NCI-H1092 (cell line): ENCODE data around the gene ABCA5.

Source experiments
- DNase-seq: peaks from one replicate; lab custom pipeline; 2025; lab: John Stamatoyannopoulos, UW

ABCA5 gene, protein sequence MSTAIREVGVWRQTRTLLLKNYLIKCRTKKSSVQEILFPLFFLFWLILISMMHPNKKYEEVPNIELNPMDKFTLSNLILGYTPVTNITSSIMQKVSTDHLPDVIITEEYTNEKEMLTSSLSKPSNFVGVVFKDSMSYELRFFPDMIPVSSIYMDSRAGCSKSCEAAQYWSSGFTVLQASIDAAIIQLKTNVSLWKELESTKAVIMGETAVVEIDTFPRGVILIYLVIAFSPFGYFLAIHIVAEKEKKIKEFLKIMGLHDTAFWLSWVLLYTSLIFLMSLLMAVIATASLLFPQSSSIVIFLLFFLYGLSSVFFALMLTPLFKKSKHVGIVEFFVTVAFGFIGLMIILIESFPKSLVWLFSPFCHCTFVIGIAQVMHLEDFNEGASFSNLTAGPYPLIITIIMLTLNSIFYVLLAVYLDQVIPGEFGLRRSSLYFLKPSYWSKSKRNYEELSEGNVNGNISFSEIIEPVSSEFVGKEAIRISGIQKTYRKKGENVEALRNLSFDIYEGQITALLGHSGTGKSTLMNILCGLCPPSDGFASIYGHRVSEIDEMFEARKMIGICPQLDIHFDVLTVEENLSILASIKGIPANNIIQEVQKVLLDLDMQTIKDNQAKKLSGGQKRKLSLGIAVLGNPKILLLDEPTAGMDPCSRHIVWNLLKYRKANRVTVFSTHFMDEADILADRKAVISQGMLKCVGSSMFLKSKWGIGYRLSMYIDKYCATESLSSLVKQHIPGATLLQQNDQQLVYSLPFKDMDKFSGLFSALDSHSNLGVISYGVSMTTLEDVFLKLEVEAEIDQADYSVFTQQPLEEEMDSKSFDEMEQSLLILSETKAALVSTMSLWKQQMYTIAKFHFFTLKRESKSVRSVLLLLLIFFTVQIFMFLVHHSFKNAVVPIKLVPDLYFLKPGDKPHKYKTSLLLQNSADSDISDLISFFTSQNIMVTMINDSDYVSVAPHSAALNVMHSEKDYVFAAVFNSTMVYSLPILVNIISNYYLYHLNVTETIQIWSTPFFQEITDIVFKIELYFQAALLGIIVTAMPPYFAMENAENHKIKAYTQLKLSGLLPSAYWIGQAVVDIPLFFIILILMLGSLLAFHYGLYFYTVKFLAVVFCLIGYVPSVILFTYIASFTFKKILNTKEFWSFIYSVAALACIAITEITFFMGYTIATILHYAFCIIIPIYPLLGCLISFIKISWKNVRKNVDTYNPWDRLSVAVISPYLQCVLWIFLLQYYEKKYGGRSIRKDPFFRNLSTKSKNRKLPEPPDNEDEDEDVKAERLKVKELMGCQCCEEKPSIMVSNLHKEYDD (N-terminal part only)

DNA sequence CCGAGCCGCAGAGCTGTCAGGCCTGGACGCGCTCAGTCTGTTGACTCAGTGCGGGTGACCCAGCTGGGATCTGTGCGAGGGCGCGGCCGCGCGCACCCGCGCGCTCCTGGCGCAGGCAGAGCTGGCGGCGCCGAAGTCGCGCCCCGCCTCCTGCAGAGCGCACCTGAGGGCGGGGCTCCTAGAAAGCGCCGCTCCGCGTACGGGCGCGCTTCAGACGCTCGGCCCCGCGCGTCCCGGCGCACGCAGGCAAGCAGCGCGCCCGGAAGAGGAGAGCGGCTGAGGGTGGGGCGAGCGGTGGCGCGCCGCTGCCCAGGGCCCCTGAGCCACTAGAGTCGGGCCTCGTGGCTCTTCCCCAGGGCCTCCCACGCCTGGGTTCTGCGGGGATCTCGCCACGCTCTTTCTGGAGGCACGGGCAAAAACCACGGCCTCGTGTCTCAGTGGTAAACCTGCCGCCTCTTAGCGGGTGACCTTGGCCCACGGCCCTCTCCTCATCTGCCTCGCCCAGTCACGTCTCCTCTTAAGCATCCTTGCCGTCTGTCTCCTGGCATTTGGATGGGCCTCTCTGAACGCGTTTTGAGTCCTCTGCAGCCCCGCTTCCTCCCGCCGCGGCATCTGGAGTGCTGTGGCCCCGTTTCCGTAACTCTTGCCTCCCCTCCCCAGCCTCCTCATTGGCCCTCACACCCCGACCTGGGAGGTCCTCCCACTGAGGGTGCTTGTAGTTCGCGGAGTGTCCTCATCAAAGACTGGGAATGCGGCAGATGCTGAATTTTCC is at the start of gene ABCA5:
TSS of gene ABCA5 (minus strand) at position 74 of the 772 bp plus-strand sequence. CDS start 12,718 bp downstream, outside the sequence.
- DNase-seq: peak; percentile 92

DNA sequence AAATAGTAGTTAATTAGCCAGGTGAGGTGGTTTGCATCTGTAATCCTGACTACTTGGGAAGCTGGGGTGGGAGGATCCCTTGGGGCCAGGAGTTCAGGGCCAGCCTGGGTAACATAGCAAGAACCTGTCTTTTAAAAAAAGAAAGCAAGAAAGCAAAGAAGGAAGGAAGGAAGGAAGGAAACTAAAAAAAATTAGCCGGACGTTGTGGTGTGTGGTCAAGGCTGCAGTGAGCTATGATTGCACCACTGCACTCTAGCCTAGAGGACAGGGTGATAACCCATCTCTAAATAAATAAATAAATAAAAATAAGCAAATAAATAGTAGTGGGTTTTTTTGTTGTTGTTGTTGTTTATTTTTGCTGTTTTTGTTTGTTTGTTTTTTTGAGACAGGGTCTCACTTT is 48.3 kb upstream of the ABCA5 start:
- no peak for DNase-seq

DNA sequence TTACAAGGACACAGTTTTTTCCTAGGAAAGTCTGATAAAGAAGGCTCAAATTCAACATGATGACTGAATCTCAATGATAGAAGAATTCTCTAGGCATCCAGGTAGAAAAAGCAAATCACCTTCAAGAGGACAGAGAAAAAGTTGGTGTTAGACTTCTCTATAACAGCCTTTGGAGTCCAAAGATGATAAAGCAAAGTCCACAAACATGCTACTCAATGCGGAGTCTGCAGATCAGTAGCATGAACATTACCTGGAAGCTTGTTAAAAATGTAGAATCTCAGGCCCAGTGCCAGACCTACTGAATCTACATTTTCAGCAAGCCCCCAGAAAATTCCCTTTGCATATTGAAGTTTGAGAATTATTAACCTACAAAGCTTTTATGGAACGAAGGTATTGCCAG is 46.1 kb upstream of the ABCA5 start:
- no peak for DNase-seq

DNA sequence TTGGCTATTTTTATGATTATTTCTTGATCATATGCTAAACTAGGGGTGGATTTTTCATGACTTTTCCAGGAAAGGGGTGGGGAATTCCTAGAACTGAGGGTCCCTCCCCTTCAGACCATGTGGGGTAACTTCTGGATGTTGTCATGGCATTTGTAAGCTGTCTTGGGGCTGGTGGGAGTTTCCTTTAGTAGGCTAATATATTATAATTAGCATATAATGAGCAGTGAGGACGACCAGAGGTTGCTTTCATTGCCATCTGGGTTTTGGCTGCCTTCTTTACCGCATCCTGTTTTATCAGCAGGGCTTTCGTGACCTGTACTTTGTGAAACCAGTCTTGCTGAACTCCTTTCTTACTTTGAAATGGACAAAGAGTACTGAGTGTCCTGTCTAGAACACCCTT is 40.4 kb upstream of the ABCA5 start:
- DNase-seq: no peak

DNA sequence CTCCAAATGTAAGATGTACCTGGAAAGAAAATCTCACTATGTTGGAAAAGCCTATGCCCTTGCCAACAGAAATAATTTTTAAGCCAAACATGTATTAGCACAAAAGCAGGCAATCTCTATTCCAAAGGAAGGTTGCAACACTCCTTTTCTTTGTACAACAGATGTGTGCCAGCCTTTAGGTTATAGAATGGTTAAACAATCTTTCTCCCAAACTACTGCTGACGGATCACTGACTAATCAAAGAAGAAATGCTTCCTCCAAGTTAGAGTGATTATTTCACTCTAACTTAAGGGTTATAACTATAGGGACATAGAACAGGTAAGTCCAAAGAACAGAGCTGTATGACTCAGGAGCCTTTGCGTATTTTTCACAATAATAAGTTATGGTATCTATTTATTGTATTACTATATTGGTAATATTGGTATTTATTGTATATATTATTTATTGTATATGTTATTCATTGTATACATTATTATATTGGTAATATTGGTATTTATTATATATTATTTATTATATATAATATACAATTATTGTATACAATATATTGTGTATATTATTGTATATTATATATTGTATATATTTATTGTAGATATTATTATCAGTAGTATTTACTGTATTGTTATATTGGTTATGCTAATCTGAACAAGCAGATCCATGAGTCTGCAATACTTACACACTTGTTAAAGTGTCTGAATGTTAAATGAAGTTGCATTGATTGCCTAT is 36.7 kb upstream of the ABCA5 start:
- no peak for DNase-seq

DNA sequence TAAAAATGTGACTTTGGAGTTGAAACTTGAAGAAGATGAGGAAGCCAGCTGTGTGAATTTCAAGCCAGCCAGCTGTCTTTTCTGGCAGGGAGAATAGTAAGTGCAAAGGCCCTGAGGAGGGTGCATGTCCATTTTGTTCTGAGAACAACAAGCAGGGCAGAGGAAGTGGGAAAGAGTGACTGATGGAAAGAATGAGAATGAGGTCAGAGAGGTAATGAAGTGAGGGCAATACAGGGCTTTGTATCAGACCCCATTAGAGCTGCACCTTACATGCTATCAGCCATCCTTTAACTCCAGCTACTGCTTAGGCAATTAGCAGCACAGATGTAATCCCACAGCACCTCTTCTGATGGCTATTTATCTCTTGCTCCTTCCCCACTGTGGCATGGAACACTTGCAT is 34.2 kb upstream of the ABCA5 start:
- DNase-seq: no peak

DNA sequence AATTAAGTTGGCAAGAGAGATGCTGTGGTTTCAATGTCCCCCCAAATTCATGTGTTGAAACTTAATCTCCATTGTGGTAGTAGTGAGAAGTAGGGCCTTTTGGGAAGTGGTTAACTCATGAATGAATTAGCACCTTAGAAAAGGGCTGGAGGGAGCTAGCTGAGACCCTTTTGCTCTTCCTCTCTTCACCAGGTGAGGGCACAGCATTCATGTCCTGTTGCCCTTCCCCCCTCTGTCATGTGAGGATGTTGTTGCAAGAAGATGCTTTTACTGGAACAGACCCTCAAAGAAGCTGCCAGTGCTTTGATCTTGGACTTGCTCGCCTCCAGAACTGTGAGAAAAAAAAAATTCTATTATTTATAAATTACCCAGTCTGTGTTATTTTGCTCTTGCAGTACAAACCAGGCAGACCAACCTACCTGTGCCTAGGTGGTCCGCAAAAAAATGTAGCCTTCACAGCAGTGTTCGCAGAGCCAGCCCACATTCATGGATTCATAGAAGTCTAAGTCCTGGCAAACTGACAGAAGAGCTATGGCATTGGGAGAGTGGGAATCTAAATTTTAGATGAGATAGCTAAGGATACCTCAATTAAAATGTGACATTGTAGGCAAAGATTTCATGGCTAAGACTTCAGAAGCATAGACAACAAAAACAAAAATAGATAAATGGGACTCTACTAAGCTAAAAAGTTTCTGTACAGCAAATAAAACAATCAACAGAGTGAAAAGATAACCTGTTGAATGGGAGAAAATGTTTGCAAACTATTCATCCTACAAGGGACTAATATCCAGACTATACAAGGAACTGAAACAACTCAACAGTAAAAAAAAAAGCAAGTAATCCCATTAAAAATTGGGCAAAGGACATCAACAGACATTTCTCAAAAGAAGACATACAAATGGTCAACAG is 32.0 kb upstream of the ABCA5 start:
- peak; percentile 17 for DNase-seq

DNA sequence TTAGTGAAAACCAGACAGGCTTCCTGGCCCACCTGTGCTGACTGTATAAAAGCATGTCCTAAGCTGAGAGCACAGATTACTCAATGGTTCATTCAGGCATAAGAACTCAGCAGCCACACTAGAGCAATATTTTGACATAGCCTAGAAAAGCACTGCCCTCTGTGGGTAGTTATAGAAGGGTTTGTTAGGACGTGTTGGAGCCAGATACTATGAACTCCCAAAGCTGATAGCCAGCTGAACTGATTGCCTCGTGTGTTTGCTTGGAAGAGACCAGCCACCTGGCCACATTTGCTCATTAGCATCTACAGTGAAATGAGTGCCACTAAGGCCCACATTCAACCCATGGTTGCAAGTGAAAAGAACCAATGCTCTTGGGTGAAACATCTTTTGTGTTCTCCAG is 30.8 kb upstream of the ABCA5 start:
- no peak for DNase-seq

DNA sequence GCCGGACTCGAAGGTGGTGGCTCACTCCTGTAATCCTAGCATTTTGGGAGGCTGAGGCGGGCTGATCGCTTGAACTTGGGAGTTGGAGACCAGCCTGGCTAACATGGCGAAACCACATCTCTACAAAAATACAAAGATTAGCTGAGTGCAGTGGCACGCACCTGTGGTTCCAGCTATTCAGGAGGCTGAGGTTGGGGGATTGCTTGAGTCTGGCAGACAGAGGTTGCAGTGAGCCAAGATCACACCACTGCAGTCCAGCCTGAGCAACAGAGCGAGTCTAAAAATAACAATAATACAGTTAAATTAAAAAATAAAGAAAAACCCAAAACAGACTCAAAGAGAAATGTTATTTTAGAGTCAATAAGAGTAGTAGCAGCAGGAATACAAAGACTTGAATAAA is 29.7 kb upstream of the ABCA5 start:
- DNase-seq: no peak

DNA sequence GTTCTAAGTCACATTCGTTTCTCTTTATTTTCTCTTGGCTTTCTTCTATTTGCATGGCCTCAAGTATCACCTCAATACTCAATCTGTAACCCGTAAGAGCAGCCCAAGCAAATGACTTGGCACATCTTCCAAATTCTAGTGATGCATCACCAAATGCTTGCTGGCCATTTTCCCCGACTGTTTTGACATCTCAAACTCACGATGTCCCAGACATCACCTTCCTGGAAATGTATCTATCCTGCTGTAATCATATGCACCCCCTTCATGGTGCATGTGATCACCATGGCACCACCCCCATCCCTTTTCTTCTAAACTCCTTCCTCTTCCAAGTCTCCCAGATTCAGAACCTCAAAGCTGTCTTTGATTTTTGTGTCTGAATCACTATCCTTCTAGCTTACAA is 24.0 kb upstream of the ABCA5 start:
- no peak for DNase-seq

DNA sequence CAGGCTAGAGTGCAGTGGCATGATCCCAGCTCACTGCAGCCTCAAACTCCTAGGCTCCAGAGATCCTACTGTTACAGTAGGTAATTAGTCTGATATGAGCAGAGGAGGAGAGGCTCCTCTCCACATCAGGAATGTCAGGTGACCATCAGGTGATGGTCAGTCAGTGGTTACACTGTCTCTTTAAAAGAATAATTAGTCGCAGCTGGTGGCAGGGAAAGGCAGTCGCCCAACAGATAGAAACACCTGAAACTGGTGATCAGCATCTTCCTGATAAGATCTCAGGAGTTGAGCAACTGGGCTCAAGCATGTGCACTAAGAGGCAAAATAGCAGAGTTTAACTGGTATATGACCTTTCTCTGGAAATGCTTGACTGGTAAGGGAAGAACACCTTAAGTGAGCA is 21.5 kb upstream of the ABCA5 start:
- DNase-seq: no peak

DNA sequence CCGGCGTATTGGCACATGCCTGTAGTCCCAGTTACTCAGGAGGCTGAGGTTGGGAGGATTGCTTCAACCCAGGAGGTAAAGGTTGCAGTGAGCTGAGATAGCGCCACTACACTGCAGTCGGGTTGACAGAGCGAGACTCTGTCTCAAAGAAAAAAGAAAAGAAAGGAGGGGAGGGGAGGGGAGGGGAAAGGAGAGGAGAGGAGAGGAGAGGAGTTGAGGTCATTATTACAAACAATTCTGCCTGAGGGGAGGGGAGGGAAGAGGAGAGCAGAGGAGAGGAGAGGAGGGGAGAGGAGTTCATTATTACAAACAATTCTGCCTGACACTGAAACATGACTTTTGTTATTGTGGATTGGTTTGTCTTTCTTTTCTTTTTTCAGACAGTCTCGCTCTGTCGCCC is 19.8 kb upstream of the ABCA5 start:
- DNase-seq: no peak

DNA sequence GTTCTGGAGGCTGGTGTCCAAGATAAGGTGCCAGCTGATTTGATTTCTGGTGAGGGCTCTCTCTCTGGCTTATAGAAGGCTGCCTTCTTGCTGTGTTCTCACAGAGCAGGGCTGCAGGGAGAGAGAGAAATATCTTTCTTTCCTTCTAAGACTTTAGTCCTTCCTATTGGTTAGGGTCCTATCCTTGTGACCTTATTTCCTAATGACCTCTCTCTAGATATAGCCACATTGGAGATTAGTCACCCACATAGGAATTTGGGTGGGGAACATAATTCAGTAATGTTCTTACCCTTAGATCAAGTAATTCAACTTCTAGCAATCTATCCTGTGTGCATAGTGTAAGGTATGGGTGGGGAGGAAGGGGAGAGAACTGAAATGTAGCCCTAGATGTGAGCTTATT is 18.0 kb upstream of the ABCA5 start:
- no peak for DNase-seq

DNA sequence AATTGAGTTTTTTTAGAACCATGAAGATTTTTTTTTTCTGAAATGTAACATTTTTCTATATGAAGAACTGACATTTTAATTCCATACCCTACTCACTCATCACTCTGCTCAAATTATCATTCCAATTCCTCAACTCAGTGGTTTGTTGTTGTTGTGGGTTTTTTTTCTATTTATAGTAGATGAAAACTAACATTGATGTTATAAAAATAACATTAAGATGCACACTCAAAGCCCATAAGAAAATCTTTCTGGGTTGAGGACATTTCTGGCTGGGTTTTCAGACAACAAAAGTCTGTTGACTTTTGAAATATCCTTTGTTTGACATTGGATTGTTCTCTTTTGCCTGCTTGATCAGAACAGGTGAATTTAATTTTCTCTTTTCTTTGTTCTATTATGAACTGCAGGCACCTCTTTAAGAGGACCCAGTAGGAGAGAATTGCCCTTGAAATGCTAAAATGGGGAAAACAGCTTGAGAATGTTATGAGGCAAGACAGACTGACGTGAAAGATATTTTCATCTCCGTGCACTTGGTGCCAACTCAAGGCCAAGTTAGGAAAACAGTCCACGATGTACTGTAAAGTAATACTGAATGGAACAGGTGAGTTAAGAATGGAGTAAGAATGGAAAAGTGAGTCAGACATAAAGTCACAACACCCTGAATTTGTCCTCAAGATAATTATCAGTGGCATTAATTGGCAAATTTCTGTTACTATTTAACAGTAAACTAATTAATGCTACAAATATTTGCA is 16.1 kb upstream of the ABCA5 start:
- no peak for DNase-seq

DNA sequence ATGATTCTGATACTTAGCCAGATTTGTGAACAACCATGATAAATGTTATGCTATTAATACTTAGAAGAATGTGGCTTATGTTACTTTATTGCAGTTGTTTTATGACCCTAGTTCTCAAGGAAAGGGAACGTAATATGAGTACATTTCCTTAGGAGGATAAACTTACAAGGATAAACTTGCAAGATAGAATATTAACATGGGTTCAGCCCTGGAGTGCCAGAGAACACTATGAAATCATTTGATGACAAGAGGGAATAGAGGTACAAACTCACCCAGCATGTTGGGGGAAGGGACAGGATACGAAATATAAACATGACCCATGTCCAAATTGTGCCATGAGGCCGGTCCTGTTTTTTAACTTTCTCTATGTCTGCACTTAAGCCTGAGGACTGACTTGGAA is 13.0 kb upstream of the ABCA5 start:
- DNase-seq: no peak

DNA sequence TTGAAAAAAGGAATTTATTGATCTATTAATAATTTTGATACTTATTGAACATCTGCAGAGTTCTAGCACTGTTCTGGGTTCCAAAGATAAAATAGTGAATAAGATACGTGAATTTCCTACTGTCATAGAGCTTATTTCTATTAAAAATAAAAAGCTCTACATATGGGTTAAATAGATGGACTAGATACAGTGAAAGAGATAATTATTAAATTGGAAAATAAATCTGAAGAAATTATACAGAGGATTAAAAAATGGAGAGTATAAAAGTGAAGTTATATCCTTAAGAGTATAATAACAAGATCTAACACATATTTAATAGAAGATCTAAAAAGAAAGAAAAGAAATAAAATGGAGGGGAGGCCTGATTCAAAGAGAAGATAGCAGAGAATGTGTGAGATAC is 10.1 kb upstream of the ABCA5 start:
- no peak for DNase-seq

DNA sequence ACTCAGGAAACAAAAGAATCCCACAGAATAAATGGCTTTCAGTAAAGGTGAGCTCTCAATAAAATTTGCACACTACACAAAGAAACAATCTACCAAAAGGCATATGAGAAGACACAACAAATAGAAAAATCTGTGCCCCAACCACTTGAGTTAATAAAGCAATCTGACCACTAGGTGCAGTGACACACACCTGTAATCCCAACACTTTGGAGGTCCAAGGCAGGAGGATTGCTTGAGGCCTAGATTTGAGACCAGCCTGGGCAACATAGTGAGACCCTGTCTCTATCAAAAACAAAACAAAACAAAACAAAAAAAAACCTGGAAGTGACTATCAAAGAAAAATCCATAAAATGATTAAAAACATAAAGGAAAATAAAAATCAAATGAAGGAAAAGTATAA is 9.6 kb upstream of the ABCA5 start:
- DNase-seq: no peak

DNA sequence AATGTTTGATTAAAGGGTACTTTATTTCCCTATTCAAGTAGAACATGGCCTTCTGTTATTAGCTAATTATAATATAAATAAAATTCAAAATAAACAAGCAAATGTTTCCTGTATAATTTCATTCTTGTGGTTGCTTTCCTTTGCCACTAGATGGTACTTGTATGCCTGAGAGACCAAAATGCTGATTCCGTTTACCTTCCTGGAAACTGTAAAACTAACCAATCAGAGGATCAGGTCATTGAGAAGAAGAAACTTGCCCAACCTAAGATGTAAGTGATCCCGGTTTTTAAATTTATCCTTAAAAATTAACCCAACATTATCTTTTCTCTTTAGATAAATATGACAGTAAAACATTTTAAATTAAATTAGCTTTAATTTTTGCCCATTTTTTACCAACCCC is 8.1 kb upstream of the ABCA5 start:
- no peak for DNase-seq

DNA sequence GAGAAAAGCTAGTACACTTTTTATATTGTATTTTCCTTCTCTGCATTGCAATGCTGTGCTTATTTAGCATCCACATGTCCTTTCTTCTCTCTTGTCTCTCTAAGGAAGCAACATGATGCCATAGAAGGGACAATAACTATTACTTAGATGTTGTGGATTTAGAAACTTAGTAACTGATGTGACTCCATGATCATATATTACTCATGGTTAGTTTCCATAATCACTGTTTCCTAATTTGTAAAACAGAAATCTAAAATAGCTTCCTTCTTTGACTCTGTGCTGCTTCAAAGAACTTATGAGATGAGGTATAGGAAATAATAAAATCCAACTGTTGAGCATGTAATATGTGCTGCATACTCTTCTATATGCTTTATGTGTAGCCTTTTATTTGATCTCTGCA is 6.6 kb upstream of the ABCA5 start:
- no peak for DNase-seq
